ENCODE data around the gene BMPR1B.

DNA sequence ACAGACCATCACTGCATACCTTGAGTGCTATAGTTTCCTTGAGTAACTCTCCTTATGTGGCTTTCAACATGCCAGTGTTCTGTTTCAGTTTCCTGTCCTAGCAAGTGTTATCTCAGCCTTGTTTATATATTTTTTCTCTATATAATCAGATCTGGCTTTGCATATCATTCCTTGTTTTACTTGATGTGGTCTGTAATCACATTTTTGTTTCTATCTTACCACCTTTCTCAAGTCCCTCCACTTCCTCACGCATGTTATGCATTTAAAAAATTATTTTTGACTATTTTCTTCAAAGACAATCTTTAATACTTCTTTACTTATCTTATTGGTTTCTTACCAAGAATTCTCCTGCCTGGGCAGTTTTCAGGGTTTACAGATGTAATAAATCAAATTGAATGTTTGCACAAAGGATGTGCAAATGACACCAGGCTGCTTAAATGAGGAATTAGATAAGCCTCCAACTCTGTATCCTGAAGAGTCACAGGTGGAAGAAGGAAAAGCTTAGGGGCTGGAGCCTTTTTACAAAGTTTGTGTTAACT lies 351.2 kb downstream of the BMPR1B start:
- TF ChIP-seq, protein P1, sequence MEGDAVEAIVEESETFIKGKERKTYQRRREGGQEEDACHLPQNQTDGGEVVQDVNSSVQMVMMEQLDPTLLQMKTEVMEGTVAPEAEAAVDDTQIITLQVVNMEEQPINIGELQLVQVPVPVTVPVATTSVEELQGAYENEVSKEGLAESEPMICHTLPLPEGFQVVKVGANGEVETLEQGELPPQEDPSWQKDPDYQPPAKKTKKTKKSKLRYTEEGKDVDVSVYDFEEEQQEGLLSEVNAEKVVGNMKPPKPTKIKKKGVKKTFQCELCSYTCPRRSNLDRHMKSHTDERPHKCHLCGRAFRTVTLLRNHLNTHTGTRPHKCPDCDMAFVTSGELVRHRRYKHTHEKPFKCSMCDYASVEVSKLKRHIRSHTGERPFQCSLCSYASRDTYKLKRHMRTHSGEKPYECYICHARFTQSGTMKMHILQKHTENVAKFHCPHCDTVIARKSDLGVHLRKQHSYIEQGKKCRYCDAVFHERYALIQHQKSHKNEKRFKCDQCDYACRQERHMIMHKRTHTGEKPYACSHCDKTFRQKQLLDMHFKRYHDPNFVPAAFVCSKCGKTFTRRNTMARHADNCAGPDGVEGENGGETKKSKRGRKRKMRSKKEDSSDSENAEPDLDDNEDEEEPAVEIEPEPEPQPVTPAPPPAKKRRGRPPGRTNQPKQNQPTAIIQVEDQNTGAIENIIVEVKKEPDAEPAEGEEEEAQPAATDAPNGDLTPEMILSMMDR (IDR thresholded peaks at IDR 0.05) = no peak
- TF ChIP-seq JUN (IDR thresholded peaks at IDR 0.05) (no peak), MAX (IDR thresholded peaks at IDR 0.05) (no peak), MAFK (IDR thresholded peaks at IDR 0.05; ENCODE audit: partially characterized antibody) (no peak)
